NCI-H226 (cell line): ENCODE results near the gene NR4A3.

ENCODE experiments used
- DNase-seq: peaks from one replicate; pipeline ENCODE4 v3.0.0-alpha.2; 2015

NR4A3 gene

DNA sequence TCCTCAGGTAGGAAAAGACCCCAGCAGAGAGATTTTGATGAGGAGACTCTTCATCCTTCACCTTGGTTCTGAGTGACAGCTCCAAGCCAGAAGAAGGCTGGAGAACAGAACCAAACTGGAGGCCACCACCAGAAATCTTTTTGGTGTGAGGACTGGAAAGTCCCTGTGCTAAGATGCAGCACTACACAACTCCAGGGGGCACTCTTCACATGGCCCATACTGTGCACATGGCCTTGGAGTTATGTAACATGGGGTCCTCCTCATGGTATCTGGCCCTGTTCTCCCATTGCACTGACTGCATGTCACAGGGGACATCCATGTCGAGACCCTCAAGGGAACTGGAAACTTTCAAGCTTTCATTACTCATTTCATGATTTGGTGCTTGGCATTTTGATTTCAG is 67.4 kb downstream of the NR4A3 start:
- no peak for DNase-seq

DNA sequence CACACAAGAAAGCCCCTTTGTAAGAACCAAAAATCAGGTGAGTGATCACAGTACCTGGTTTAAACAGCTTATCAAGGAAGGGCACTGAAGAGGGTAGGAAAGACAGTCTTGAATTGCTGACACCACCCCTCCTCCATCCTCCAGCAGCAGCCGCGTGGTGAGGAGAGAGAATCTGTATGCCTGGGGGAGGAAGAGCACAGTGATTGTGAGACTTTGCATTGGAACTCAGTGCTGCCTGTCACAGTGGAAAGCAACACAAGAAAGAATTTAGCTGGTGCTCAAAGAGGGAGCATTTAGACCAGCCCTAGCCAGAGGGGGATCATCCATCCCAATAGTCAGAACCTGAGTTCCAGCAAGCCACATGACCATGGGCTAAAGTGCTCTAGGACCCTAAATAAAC is 73.1 kb downstream of the NR4A3 start:
- no peak for DNase-seq

DNA sequence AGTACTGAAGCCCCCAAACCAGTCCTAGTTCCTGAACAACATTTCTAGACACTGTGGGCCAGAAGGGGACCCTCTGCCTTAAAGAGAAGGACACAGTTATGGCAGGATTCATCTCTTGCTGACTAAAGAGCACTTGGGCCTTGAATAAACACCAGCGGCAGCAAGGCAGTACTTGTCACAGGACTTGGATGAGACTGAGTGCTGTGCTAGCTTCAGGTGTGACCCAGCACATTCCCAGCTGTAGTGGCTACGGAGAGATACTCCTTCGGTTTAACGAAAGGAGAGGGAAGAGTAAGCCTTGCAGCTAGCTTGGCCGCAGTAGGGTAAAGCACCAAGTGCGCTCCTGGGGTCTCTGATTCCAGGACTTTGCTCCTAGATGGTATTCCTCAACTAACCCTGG is 73.8 kb downstream of the NR4A3 start:
- DNase-seq = no peak

DNA sequence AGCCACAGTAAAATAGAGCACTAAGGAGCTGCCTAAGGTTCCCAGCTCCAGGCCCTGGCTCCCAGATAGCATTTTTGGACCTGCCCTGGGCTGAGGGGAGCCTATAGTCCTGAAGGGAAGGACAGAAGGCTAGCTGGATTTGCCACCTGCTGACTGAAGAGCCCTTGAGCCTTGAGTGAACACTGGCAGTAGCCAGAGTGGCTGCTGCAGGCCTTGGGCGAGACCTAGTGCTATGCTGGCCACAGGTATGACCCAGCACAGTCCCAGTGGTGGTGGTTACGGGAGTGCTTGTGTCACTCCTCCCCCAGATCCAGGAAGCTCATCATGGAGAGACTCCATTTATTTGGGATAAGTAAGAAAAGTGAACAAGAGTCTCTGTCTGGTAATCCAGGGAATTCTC is 74.4 kb downstream of the NR4A3 start:
- DNase-seq = no peak

DNA sequence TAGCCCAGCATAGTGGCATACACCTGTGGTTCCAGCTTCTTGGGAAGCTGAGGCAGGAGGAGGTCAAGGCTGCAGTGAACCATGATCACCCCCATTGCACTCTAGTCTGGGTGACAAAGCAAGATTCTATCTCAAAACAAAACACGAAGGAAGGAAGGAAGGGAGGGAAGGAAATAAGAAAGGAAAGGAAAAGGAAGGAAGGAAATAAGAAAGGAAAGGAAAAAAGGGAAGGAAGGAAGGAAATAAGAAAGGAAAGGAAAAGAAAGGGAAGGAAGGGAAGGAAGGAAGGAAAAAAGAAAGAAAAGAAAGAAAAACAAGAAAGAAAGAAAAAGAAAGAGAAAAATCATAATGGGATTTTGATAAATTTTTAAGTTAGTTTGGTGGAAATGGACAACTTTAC is 81.7 kb downstream of the NR4A3 start:
- DNase-seq = no peak

DNA sequence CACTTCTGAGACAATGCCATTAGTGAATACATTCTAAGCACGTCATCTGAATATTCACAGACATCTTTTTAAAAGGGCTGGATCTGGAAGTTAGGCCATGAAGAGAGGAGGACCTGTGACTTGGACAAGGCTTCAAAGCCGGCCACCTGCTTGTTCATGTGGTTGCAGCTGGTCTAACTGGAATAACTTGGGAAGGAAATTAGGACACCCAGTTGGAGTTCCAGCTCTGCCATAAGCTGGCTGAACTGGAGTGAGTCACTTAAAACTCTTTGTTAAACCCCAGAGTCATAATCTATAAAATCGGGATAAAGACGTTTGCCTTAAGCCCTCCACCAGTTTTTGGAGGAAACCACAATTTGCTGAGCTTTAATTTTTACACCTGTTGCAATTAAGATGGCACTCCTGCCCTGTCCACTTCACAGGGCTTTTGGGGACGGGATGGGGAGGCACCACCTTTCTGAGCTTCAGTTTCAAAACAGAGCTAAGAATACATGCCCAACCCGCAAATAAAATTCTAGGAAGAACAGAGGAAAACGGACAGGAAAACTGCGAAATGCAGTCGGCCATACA is 84.2 kb downstream of the NR4A3 start:
- DNase-seq = peak; percentile 2

DNA sequence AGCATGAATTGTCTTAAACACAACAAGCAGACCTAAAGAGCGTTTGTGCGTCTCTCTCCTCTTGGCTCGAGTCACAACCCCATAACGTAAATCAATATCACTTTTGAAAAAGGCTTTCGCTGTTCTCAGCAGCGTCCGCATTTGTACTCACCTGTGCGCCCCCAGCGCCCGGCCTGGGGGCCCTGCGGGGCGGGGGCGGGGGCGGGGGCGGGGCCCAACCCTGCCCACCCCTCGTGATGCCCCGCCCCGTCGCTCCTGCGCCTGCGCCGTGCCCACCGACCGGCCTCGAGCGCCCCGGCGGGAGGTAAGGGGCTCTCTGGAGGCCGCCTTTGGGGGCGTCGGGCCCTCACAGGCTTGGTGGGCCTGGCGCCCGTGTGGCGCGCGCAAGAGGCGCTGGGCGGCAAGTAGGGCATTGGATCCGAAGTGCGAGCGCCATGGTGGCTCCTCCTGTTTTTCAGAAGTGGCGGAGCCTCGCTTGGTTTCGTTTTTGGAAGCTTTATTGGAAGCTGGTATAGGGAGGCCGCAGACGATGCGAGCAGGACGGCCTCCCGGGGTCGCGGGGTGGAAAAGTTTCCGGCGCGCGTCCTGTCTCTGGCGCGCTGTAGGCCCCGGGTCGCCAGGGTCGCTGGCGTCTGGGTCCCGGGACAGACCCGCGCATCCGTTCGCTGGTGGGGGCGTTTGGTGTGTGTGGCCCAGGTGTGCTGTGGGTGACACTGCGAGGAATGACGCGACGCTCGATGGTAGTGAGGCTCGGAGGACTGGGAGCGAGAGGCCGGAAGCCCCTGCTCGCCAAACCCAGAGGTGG is 84.9 kb downstream of the NR4A3 start, which contains the start of gene STX17:
Gene STX17 (plus strand): TSS at position 252 of the 805 bp plus-strand sequence. CDS start 8,586 bp downstream, outside the sequence.
- DNase-seq = peak; percentile 58

DNA sequence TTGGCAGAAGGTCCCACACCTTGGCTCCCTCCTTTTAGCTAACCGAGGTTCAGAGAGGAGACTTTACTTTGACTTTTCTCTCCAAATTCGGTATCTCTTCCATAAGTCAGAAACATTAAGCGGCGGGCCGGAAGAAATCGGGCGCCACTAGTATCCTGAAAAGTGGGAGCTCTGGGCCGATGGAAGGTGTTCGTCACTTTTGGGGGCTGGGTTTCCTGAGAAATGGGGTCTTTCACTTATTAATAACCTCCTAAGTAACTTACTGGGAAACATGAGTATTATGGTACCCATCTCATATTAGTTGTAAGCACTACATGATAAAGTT is 85.5 kb downstream of the NR4A3 start:
- no peak for DNase-seq

DNA sequence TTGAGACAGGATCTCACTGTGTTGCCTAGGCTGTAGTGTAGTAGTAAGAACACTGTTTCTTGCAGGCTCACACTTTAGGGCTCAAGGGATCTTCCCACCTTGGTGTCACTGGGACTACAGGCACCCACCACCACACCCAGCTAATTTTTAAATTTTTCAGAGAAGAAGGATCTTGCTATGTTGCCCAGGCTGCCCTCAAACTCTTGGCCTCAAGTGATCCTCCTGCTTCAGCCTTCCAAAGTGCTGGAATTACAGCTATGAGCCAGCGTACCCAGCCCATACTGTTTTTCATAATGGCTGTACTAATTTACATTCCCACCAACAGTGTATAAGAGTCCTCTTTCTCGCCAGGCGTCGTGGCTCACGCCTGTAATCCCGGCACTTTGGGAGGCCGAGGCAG is 89.9 kb downstream of the NR4A3 start:
- DNase-seq = no peak
